ENCODE measurements around the gene RASGRP3. TPM values are rescaled to one million over a fixed set of nuclear protein-coding genes. Genes with fewer than 3 reads are reported as not detected.
A peak's percentile ranks its signal among the peaks of the same experiment; 100 is the strongest.

The RASGRP3 gene
- total and polyA plus RNA-seq, 2 of the 13 experiments (the other 11 are each of a cell fraction or from before 2014, with no cell fraction given), result 0.01 TPM; not detected in 1

DNA sequence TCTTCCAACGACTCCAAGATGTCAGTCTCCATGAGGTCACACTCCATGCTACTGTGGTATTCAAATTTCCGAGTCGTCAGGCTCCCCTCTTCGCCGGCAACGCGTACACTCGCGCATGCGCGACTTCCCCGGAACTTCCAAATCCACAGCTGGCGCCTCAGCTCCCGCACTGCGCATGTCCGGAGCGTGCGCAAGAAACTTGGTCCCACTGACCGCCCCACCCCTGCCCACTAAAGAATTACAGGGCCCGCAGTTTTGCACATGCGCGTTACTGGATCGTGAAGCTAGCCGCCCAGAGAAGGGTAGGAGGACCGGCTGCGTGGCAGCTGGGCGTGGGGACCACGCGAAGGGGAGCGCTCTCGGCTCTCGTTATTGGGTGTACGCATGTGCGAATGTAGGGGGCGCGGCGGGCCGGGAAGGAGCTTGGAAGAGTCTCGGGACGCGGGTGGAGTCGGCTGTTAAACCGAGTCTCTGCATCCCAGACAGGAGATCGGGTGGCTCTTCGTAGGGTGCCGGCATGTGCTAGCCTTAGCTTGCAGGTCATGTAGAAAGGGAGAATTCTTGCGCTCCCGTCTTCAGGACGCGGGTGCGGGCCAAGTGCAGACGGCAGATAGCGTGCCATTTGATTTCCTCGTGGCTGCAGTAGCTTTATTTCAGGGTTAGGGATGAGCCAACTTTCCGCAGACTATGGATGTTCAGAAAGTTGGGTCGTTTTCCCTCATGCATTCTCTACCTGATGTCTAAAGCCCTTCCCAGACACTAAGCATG, 122.9 kb downstream of the RASGRP3 start, which contains the start of gene FAM98A (continued):
- TF ChIP-seq ZNF883 (CRISPR knock-in tag; IDR thresholded peaks at IDR 0.05; ENCODE audit: not compliant biosample characterization), result peak; percentile 70
- TF ChIP-seq MLXIP (CRISPR knock-in tag; IDR thresholded peaks at IDR 0.05; ENCODE audit: borderline replicate concordance), result peak; percentile 70; the same call in 1 of the 2 replicates
- TF ChIP-seq ZNF121 (CRISPR knock-in tag; IDR thresholded peaks at IDR 0.05), result peak; percentile 74; the same call in 1 of the 2 replicates
- TF ChIP-seq, protein P1, sequence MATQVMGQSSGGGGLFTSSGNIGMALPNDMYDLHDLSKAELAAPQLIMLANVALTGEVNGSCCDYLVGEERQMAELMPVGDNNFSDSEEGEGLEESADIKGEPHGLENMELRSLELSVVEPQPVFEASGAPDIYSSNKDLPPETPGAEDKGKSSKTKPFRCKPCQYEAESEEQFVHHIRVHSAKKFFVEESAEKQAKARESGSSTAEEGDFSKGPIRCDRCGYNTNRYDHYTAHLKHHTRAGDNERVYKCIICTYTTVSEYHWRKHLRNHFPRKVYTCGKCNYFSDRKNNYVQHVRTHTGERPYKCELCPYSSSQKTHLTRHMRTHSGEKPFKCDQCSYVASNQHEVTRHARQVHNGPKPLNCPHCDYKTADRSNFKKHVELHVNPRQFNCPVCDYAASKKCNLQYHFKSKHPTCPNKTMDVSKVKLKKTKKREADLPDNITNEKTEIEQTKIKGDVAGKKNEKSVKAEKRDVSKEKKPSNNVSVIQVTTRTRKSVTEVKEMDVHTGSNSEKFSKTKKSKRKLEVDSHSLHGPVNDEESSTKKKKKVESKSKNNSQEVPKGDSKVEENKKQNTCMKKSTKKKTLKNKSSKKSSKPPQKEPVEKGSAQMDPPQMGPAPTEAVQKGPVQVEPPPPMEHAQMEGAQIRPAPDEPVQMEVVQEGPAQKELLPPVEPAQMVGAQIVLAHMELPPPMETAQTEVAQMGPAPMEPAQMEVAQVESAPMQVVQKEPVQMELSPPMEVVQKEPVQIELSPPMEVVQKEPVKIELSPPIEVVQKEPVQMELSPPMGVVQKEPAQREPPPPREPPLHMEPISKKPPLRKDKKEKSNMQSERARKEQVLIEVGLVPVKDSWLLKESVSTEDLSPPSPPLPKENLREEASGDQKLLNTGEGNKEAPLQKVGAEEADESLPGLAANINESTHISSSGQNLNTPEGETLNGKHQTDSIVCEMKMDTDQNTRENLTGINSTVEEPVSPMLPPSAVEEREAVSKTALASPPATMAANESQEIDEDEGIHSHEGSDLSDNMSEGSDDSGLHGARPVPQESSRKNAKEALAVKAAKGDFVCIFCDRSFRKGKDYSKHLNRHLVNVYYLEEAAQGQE (IDR thresholded peaks at IDR 0.05; ENCODE audit: borderline replicate concordance in 1 of 2, low read depth in 1 of 2, low read length in 2 of 2), result no peak
- TF ChIP-seq, protein P2, sequence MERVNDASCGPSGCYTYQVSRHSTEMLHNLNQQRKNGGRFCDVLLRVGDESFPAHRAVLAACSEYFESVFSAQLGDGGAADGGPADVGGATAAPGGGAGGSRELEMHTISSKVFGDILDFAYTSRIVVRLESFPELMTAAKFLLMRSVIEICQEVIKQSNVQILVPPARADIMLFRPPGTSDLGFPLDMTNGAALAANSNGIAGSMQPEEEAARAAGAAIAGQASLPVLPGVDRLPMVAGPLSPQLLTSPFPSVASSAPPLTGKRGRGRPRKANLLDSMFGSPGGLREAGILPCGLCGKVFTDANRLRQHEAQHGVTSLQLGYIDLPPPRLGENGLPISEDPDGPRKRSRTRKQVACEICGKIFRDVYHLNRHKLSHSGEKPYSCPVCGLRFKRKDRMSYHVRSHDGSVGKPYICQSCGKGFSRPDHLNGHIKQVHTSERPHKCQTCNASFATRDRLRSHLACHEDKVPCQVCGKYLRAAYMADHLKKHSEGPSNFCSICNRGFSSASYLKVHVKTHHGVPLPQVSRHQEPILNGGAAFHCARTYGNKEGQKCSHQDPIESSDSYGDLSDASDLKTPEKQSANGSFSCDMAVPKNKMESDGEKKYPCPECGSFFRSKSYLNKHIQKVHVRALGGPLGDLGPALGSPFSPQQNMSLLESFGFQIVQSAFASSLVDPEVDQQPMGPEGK (CRISPR knock-in tag; IDR thresholded peaks at IDR 0.05), result peak; percentile 63
- peak; percentile 70 for TF ChIP-seq ZFP1 (CRISPR knock-in tag; IDR thresholded peaks at IDR 0.05)
- TF ChIP-seq ATF3 (CRISPR knock-in tag; IDR thresholded peaks at IDR 0.05), result no peak
- TF ChIP-seq, protein P3, sequence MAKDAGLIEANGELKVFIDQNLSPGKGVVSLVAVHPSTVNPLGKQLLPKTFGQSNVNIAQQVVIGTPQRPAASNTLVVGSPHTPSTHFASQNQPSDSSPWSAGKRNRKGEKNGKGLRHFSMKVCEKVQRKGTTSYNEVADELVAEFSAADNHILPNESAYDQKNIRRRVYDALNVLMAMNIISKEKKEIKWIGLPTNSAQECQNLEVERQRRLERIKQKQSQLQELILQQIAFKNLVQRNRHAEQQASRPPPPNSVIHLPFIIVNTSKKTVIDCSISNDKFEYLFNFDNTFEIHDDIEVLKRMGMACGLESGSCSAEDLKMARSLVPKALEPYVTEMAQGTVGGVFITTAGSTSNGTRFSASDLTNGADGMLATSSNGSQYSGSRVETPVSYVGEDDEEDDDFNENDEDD (CRISPR knock-in tag; IDR thresholded peaks at IDR 0.05; ENCODE audit: borderline replicate concordance), result peak; percentile 75
- no peak for TF ChIP-seq NCOA1 (CRISPR knock-in tag; IDR thresholded peaks at IDR 0.05)
- TF ChIP-seq NAIF1 (CRISPR knock-in tag; IDR thresholded peaks at IDR 0.05; ENCODE audit: borderline replicate concordance), result peak; percentile 93
- TF ChIP-seq ZNF362 (CRISPR knock-in tag; IDR thresholded peaks at IDR 0.05; ENCODE audit: borderline replicate concordance), result 0 out of 2 replicates have a peak, but pooled peaks have one; percentile 4
- no peak for TF ChIP-seq RFX1 (IDR thresholded peaks at IDR 0.05)
